ENCODE measurements around the gene EME2. TPM values are rescaled to one million over a fixed set of nuclear protein-coding genes. Genes with fewer than 3 reads are reported as not detected.

Gene EME2
- total RNA-seq, 1 donor from 2014 or later = 19.2 TPM

DNA sequence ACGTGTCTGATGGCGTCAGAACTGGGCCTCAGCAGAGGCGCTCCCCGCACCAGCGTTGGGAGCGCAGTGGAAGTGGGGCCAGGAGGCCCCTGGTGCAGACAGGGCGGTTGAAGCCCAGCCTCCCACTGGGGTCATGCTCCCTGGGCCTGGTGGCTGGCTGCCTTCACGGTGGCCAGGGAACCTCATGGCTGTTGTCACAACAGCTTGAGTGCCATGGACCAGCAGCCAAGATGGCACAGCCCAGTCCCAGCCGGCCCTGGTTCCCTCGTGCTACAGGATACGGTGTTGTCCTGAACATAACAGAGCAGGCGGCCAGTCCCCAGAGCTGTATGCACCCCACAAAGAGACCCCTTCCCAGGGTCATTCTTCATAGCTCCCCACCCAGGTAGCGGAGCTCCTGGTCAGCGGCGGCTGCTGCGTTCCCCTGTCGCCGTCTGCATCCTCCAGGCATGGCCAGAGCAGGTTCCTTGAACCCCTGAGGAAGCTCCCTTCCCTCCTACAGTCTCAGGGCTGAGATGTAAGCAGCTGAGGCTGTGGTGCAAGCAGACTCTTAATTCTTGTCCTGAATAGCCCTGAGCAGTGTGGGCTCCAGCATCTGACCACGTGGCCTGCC is 31.0 kb upstream of the EME2 start:
- H3K27ac ChIP-seq = no peak overlapping the region
- H3K9me3 ChIP-seq = no peaks in the 10 kb centered on the region
- no peak for ATAC-seq
- no peaks in the 10 kb centered on the region for H3K27me3 ChIP-seq
- H3K4me3 ChIP-seq = no peak overlapping the region
- intact Hi-C loops (cut with DNase I) = no loop called here
- H3K36me3 ChIP-seq = peaks cover 34% of the 10 kb centered on the region
- no peak for DNase-seq
- no peaks in the 10 kb centered on the region for H3K4me1 ChIP-seq
- TF ChIP-seq, protein P1, sequence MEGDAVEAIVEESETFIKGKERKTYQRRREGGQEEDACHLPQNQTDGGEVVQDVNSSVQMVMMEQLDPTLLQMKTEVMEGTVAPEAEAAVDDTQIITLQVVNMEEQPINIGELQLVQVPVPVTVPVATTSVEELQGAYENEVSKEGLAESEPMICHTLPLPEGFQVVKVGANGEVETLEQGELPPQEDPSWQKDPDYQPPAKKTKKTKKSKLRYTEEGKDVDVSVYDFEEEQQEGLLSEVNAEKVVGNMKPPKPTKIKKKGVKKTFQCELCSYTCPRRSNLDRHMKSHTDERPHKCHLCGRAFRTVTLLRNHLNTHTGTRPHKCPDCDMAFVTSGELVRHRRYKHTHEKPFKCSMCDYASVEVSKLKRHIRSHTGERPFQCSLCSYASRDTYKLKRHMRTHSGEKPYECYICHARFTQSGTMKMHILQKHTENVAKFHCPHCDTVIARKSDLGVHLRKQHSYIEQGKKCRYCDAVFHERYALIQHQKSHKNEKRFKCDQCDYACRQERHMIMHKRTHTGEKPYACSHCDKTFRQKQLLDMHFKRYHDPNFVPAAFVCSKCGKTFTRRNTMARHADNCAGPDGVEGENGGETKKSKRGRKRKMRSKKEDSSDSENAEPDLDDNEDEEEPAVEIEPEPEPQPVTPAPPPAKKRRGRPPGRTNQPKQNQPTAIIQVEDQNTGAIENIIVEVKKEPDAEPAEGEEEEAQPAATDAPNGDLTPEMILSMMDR (IDR thresholded peaks at IDR 0.05) = no peak

DNA sequence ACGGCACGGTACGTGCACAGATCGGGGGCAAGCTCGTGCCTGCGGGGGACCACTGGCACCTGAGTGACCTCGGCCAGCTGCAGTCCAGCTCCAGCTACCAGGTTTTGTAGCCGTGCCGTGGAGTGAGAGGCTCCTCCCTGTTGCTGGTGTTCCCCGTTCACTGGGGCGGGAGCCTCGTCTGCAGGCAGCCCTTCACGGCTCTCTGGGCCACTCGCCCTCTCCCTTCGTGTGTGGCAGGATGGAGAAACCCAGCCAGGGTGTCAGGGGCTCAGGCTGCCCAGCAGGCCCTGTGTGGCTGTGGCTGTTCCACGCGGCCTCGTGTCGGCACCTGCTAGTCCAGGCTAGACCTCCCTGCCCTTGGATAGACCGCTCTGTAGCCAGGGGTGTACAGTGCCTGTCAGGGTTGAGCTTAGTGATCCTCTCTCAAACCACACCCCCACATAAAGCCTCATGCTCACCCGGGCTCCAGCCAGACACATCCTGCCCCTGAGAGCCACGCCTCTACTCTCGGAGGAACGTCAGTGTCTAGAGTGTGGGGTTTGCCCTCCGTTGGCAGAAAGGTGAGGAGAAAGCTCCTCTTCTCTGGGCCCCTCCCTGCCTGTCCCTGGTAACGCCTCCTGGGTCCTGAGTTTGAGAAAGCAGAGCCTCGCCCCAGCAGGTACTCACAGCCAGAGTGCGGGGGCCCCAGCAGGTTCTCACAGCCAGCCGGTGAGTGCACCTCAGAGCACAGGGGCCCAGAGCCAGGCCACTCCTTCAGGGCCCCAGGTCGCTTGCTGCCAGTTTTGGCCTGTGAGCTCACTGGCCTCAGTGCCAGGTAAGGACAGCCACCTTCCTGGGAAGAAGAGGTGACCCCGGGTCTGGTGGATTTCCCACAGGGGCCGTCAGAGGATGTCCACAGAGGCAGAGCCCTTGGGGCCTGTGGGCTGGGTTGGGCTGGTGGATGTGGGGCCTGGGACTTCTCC is 29.0 kb upstream of the EME2 start:
- H3K4me1 ChIP-seq = no peaks in the 10 kb centered on the region
- peaks cover 53% of the 10 kb centered on the region for H3K36me3 ChIP-seq
- H3K9me3 ChIP-seq = no peaks in the 10 kb centered on the region
- ATAC-seq (no peak), DNase-seq (no peak)
- TF ChIP-seq, protein P1 (IDR thresholded peaks at IDR 0.05) = no peak
- H3K27me3 ChIP-seq = no peaks in the 10 kb centered on the region
- intact Hi-C loops (cut with DNase I) = no loop called here
- no peak overlapping the region for H3K4me3 ChIP-seq
- no peak overlapping the region for H3K27ac ChIP-seq

DNA sequence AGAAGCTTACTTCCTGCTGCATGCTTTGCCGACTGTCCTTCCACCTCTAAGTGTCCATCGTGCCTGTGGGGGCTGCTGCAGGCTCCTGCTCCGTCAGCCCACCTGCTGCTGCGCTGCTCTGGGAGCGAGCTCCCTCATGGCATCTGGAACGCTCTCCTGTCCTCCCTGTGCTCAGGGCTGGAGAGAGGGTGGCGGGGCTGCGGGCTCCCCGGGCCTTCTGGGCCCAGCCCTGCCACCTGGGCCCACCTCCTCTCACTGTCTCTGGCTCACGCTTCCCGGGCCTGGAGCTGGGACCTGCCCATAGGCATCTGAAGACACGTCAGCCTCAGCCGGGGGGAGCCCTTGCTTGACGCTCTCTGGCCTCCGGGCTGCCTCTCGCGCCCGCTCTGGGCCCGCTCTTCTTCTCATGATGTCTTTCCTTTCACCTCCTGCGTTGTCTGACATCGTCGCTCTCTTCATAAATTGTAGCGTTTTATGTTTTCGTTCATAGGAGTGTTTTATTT is 28.2 kb upstream of the EME2 start:
- TF ChIP-seq, protein P1 (IDR thresholded peaks at IDR 0.05) = no peak
- Histone ChIP-seq H3K36me3 (peaks cover 60% of the 10 kb centered on the region), H3K4me3 (no peak overlapping the region), H3K27me3 (no peaks in the 10 kb centered on the region), H3K9me3 (no peaks in the 10 kb centered on the region), H3K27ac (no peak overlapping the region), H3K4me1 (no peaks in the 10 kb centered on the region)
- DNase-seq (no peak), ATAC-seq (no peak)
- intact Hi-C loops (cut with DNase I) = no loop called here

DNA sequence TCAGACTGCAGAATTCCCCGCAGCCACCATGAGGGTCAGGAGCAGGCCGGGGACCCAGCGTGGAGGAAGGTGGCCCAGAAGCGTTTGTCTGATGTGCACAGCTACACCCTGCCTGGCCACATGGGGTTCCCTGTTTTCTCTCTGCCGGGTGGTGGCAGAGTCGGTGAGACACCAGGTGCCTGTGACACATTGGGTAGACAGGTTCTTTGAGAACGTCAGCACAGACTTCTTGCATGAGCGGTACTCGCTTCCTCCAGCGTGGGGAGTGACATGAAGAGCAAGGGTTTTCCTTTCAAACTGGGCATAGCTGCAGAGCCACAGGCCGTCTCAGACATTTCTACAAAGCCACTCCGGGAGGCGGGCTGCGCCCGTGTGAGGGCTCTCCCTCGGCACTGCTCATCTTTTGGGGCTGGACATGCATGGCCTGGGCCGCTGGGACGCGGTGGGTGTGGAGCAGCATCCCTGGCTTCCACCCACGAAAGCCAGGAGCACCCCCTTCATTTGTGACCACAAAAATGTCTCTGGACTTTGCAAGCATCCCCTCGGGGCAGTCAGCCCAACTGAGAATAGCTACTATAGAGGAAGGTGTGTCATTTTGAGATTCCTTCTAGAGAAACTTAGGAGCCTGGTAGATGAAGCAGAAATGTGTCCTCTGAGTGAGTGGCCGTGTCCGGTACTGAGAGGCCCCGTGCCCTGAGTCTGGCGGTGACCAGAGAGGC is 27.3 kb upstream of the EME2 start:
- Histone ChIP-seq H3K36me3 (peaks cover 63% of the 10 kb centered on the region), H3K4me1 (no peaks in the 10 kb centered on the region), H3K27ac (no peak overlapping the region), H3K27me3 (no peaks in the 10 kb centered on the region), H3K9me3 (no peaks in the 10 kb centered on the region), H3K4me3 (no peak overlapping the region)
- ATAC-seq (no peak), DNase-seq (no peak)
- TF ChIP-seq, protein P1 (IDR thresholded peaks at IDR 0.05) = no peak
- intact Hi-C loops (cut with DNase I) = no loop called here

DNA sequence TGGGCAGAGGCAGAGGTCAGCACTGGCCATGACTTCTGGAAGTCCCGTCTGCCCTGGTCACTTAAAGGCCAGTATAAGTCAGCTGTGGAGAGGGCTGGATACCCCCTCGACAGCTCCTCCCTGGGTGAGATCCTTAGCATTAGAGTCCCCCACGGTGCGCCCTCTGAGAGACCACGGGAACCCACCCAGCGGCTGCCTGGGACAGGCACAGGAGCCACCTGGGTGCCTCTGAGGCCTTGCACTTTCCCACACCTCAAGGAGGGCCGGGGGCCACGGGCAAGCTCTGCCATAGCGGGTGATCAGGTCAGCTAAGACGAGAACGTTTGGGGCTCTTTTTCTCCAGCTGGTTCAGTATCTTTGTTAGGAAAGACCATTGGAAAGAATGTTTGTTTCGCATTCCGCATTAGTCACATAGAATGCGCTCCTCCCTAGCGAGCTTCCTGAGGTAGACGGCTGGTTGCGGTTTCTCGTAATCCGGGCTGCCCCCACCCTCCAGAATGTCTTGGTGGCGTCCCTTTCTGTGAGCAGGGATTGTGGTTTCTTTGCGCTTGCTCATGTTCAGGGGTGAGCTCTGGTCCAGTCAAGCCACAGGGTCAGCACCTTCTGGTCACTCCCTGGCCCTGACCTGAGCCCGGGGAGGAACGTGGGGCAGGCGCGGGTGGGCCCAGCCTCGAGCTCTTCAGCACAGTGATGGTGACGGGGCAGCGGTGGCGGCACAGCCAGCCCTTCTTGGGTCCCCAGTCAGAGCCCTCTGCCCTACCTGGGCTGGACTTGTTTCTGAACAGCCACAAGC is 26.5 kb upstream of the EME2 start:
- Histone ChIP-seq H3K4me3 (no peak overlapping the region), H3K36me3 (peaks cover 64% of the 10 kb centered on the region), H3K9me3 (no peaks in the 10 kb centered on the region), H3K27ac (no peak overlapping the region), H3K27me3 (no peaks in the 10 kb centered on the region), H3K4me1 (no peaks in the 10 kb centered on the region)
- TF ChIP-seq, protein P1 (IDR thresholded peaks at IDR 0.05) = no peak
- ATAC-seq (no peak), DNase-seq (no peak)
- intact Hi-C loops (cut with DNase I) = no loop called here
